GM18907 (cell line): ENCODE results near the gene NF1.

Experiments used
- ATAC-seq: cut with Tn5 transposase; IDR thresholded peaks from one replicate; pipeline ENCODE4 v1.9.1; 2021; ENCODE audit warnings: mild to moderate bottlenecking, moderate library complexity; ENCODE audit not compliant: unreplicated experiment

NF1 gene

GRCh38 chr17:31418773-31419350, 324.1 kb downstream of the NF1 start:
- ATAC-seq = no peak

GRCh38 chr17:31422443-31422842, 327.7 kb downstream of the NF1 start:
- no peak for ATAC-seq

GRCh38 chr17:31424944-31425281, 330.1 kb downstream of the NF1 start:
- no peak for ATAC-seq

GRCh38 chr17:31425282-31426040, 330.7 kb downstream of the NF1 start:
- ATAC-seq = no peak
